DMS114 treated with DMSO at 0.1 percent for 48 hours (cell line): Measurements from ENCODE around the gene EXOC7.
"Not testable (repeated sequence)": the region's sequence is repeated elsewhere in the genome, so short reads cannot be mapped to it uniquely, and the experiment has no call there.

ENCODE experiments used
- DNase-seq: peaks from one replicate; lab custom pipeline; 2025; ENCODE audit not compliant: unreplicated experiment; lab: John Stamatoyannopoulos, UW

Gene EXOC7

DNA sequence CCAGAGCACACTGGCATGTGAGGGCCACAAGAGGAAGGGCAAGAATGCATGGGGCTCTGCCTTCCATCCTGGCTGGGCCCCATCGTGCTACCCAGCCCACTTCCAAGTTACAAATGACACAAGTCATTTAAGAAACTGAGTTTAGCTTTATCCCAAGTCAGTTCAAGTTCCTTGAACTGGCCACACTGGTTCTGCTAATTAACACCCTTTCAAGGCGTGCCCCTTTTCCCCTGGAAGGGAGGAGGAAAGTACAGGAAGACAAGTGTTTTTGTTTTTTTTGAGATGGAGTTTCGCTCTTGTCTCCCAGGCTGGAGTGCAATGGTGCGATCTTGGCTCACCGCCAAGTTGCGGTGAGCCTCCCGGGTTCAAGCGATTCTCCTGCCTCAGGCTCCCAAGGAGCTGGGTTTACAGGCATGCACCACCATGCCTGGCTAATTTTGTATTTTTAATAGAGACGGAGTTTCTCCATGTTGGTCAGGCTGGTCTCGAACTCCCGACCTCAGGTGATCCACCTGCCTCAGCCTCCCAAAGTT is 59.0 kb downstream of the EXOC7 start:
- not testable (repeated sequence) for DNase-seq

DNA sequence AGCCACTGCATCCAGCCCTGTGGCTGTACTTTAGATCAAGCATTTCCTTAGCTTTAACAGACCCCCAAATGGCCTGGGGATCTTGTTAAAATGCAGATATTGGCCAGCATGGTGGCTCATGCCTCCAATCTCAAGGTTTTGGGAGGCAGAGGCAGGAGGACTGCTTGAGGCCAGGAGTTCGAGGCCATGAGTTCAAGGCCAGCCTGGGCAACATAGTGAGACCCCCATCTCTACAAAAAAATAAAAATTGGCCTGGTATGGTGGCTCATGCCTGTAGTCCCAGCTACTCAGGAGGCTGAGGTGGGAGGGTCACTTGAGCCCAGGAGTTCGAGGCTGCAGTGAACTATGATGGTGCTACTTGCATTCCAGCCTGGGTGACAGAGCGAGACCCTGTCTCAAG is 60.7 kb downstream of the EXOC7 start:
- DNase-seq, result not testable (repeated sequence)

DNA sequence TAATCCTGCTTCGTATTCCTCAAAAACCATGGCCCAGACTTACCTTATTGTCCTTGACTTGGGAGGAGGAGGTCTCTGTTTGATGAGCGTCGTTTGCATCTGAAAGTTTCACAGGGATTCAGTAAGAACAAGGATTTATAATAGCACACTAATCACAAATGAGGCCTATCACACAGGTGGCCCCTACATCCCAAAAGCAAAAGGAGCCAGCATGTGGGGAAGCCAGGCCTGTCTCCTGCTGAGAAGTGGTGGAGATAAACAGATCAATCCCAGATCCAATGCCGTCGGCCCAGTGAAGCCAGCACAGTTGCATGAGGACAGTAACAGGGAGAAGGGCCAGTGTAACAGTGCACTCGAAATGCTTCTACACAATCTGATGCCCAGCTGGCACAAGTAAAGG is 63.2 kb downstream of the EXOC7 start:
- DNase-seq, result no peak

DNA sequence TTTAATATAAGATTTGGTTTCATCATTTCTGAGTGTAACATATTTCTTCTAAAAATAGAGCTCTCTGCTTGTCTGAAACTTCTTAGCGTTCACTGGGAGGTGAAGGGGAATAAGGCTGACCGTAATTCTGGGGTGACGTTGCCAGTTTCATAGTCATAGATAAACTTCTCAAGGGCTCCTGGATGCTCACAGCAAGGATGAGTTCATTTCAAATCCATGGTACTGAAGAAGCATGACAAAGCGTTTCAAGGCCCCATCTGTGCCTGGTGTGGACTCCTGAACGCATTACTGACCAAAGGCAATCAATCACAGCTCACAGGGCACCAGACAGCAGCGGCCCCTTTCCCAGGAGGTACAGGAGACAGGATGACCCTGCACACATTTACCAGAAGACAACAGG is 64.5 kb downstream of the EXOC7 start:
- DNase-seq, result no peak

DNA sequence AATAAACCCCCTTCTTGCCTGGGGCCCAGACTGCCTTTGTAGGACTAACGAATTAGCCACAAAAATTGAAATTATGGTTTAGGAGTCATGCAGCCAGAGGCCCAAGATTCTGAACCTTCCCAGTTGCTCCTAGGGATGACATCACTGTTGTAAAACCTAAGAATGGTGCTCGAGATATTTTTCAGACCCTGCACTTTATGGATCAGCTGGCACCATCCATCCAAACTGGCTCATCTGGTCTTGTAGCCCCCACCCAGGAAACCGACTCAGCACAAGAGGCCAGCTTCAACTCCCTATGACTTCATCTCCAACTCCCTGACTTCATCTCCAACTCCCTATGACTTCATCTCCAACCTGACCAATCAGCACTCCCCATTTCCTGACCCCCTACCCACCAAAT is 65.5 kb downstream of the EXOC7 start:
- no peak for DNase-seq

DNA sequence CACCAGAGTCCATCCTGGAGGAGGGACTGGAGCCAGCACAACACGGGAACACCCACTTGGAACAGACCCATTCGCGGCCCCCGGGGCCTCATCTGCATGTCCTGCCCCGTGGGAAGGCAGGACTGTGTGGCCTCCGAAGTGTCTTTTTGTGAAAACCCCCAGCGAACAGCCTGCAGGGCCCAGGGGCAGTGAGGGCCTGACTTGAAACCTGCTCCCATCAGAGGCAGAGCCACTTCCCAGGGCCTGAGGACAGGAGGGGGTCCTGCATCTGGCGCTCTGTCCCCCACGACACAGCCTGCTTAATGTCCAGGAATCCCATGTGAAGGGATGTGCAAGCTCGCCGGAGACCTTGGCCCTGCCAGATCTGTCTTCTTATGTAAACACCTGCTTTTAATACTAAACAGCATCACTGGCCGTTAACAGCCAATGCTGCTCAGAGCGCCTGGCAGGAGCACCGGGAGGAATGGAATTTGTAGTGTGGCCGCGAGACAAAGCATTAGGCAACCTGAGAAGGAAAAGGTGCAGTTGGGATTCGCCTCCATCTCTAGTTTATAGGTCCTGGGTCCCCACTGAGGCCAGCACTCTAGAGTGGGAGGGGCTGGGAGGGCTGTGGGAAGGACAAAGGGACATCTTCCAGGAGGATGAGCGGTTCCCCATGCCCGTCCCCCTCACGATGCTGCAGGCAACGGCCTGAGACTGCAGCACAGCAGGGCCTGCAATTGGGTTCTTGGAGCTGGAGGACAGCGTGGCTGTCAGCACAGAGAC is 66.9 kb downstream of the EXOC7 start:
- no peak for DNase-seq

DNA sequence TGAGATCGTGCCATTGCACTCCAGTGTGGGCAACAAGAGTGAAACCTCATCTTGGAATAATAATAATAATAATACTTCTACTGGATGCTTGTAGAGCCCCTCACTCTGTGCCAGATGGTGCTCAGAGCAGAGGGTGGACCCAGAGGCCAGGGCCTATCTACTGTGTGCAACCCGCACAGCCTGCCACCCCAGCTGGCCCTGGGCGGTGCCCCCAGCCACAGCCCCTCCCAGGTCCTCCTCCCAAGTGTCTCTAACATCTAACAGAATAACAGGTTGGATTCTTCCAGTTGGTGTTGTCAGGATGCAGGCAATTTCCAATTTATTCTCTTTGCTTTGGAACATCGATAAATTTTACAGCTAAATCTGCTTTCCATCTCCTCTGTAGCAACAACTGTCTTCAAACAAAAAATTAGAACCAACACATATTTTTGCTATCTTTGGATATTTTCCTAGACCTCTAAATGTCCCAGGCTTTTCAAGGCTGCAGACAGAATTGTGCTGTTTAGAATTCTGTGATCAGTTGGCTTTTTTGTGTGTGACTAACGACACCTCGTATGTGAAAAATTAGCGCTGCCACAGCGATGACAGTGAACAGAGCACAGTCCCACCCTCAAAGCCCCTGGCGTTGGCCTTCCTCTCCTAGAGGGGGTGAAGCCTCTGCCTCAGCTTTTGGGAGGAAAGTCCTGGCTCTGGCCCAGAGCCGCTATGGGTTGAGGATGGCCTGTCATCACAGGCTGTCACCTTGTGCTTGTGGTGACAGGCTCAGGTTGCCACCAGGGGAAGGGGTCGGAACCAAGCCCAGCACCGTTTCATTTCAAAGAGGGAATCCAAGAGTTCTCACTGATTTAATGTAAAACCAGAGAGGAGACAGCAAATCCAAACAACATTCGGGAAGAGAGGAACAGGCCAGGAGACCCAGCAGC is 68.9 kb downstream of the EXOC7 start:
- DNase-seq, result no peak

DNA sequence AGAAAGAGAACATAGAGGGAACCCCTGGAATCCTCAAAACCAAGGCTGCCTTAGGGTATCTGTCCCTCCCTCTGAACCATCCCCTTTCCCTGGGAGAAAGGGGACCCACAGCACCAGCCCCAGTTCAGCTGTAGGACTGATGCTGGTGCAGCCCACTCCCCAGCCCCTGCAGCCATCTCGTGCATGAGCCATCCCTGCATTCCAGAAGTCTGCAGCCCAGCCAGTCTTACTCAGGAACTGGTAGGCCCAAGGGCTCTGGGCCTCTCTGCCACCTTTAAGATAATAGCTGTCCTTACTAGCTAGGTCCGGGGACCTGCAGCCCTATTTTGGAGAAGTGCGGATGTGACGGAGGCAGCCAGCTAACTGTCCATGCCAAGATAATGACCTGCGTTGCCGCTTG is 70.4 kb downstream of the EXOC7 start:
- no peak for DNase-seq

DNA sequence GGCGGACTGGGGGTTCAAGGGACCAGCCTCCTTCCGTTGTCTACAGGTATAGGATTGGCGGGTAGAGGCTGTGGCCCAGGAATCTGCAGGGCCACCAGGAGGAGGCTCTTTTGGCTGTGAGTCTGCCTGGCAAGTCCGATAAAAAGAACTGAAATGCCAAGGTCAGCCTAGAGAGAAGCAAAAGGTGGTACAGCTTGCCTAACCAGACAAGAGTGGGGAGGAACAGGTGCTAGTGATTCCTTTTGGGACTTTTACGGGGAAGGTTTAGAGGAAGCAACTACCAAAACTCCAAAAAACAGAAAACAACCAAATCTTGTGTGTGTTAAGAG is 70.8 kb downstream of the EXOC7 start:
- DNase-seq, result no peak

DNA sequence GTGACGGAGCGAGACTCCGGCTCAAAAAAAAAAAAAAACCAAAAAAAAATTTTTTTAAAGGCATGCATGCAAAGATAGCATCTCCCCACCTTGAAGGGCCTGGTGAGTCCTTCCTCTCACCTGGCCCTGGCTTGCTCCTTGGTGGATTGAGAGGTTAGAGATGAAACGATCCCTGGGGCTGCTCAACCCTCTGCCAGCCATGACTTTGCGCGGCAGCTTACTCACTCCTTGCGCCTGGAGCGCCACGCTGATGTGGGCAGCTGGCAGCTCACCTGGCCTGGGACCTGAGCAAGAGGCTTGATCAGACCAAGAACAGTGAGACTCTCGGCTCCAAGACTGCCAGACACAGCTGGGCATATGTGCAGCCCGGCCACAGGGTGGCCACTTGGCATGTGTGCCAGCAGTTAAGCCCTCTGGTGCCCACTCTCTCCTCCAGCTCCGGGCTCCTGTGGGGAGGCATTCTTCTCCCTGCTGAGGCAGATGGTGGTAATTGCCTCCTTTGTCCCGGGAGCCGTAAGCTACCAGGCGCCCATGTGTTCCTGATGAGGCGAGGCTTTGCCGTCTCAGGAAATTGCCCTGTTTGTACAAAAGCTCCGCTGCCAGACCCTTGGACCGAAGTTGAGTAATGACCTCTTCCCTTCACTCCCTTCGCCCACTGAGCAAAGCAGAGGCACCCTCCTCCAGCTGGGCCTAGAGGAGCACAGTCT is 71.4 kb downstream of the EXOC7 start:
- no peak for DNase-seq
